MCF 10A (cell line): ENCODE results near the gene ZNF550. TPM values are rescaled to one million over a fixed set of nuclear protein-coding genes. Genes with fewer than 3 reads are reported as not detected.

Experiments used
- BruUV-seq: library from RNA; stranded (reverse); fragments of 400-500 nt; replicated peaks from 2 replicates; lab custom pipeline; 2021; lab: Mats Ljungman, UMichigan
- CTCF ChIA-PET: fragments of 300-600 bp; sonication (Branson Sonifier 250); formaldehyde crosslinking; extraction: SDS; loops from one replicate; lab custom pipeline; 2021; ENCODE audit warnings: antibody characterized with exemption, inconsistent platforms; lab: Yijun Ruan, JAX
- POLR2A ChIA-PET: fragments of 300-600, 350-650 bp; sonication (Branson Sonifier 250); formaldehyde crosslinking; extraction: SDS; loops from one replicate; lab custom pipeline; 2020; ENCODE audit warnings: antibody characterized with exemption, inconsistent platforms; lab: Yijun Ruan, JAX
- DNase-seq: peaks from one replicate; pipeline ENCODE4 v3.0.0-alpha.2; 2018; ENCODE audit not compliant: unreplicated experiment
- H3K27ac Mint-ChIP-seq: one replicate; pipeline ENCODE4 v1.8.0; 2022; ENCODE audit warnings: mild to moderate bottlenecking, low read depth, mixed read lengths; ENCODE audit not compliant: unreplicated experiment
- H3K27me3 Mint-ChIP-seq: one replicate; pipeline ENCODE4 v1.8.0; 2022; ENCODE audit warnings: mixed read lengths; ENCODE audit not compliant: insufficient read depth, unreplicated experiment
- H3K36me3 Mint-ChIP-seq: one replicate; pipeline ENCODE4 v1.8.0; 2022; ENCODE audit warnings: mild to moderate bottlenecking, moderate library complexity, mixed read lengths; ENCODE audit not compliant: insufficient read depth, unreplicated experiment
- H3K4me1 Mint-ChIP-seq: one replicate; pipeline ENCODE4 v1.8.0; 2022; ENCODE audit warnings: mixed read lengths; ENCODE audit not compliant: insufficient read depth, unreplicated experiment
- H3K4me3 Mint-ChIP-seq: one replicate; pipeline ENCODE4 v1.8.0; 2022; ENCODE audit warnings: mild to moderate bottlenecking, moderate library complexity, mixed read lengths; ENCODE audit not compliant: unreplicated experiment
- H3K9me3 Mint-ChIP-seq: one replicate; pipeline ENCODE4 v1.8.0; 2022; ENCODE audit warnings: mixed read lengths; ENCODE audit not compliant: unreplicated experiment
- intact Hi-C: fragments of 100-400 bp; cut with micrococcal nuclease; formaldehyde crosslinking; loops from 2 replicates; pipeline ENCODE4 v1.14.1; 2022
- total RNA-seq: library from RNA; stranded (reverse); gene quantifications from 2 replicates; pipeline ENCODE4 v1.2.3, GENCODE V29; 2022
- TF ChIP-seq, protein P1 (sequence below): fragments of 200-600 bp; IDR thresholded peaks from one replicate; pipeline ENCODE4 v1.8.0; 2022; ENCODE audit warnings: antibody characterized with exemption, mild to moderate bottlenecking; ENCODE audit not compliant: unreplicated experiment

The ZNF550 gene
- total RNA-seq, 1 experiment from 2014 or later: 14.3 TPM

DNA sequence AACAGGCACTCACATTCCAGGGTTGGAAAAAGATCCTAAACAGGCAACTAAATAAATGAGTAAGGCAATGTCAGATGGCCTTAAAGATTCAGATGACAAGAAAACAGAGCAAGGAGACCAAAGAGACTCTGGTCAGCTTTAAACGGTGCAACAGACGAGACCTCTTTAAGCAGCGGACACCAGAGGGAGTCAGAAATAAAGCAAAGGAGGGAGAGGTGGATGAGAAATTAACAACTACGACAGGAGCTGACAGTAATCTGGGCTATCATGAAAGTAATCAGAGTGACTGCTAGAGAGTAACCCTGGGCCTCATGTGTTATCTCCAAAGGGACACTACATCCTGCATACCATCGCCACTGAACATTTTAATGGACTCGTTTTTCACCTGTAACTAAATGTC lies 1.1 kb downstream of the ZNF550 start:
- H3K27ac Mint-ChIP-seq: peak overlapping the region; percentile 93
- POLR2A ChIA-PET: interaction anchor here (0.6 to 1.3 kb wide), 7 partner anchors 19 to 261 kb away, joined by 3 to 4 read pairs (median 3); partner anchors contain the start of genes ZNF134 and ZNF551
- H3K4me1 Mint-ChIP-seq: peaks cover 20% of the 10 kb centered on the region
- no TSS peak for BruUV-seq
- intact Hi-C loops: no loop called here
- CTCF ChIA-PET: interaction anchor here (0.6 to 0.9 kb wide), 2 partner anchors 153 to 154 kb away, joined by 4 to 5 read pairs; no protein-coding TSS in a partner anchor
- no peaks in the 10 kb centered on the region for H3K27me3 Mint-ChIP-seq
- DNase-seq: no peak
- H3K4me3 Mint-ChIP-seq: peak overlapping the region; percentile 92
- H3K36me3 Mint-ChIP-seq: peaks cover 44% of the 10 kb centered on the region
- TF ChIP-seq, protein P1, sequence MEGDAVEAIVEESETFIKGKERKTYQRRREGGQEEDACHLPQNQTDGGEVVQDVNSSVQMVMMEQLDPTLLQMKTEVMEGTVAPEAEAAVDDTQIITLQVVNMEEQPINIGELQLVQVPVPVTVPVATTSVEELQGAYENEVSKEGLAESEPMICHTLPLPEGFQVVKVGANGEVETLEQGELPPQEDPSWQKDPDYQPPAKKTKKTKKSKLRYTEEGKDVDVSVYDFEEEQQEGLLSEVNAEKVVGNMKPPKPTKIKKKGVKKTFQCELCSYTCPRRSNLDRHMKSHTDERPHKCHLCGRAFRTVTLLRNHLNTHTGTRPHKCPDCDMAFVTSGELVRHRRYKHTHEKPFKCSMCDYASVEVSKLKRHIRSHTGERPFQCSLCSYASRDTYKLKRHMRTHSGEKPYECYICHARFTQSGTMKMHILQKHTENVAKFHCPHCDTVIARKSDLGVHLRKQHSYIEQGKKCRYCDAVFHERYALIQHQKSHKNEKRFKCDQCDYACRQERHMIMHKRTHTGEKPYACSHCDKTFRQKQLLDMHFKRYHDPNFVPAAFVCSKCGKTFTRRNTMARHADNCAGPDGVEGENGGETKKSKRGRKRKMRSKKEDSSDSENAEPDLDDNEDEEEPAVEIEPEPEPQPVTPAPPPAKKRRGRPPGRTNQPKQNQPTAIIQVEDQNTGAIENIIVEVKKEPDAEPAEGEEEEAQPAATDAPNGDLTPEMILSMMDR: no peak
- H3K9me3 Mint-ChIP-seq: peaks cover 26% of the 10 kb centered on the region

- Mint-ChIP-seq H3K9me3 (peaks cover 26% of the 10 kb centered on the region), H3K36me3 (peaks cover 52% of the 10 kb centered on the region), H3K27ac (no peak overlapping the region), H3K27me3 (no peaks in the 10 kb centered on the region), H3K4me1 (peaks cover 20% of the 10 kb centered on the region), H3K4me3 (peak overlapping the region; percentile 92)
- ChIA-PET CTCF (interaction anchor here (0.7 kb wide), 1 partner anchor 61 kb away, joined by 3 read pairs; no protein-coding TSS in a partner anchor), POLR2A (interaction anchor here (0.7 to 0.8 kb wide), 2 partner anchors 10 to 124 kb away, joined by 3 read pairs; partner anchors contain the start of gene ZNF551)
- TF ChIP-seq, protein P1: no peak
- no peak for DNase-seq
- no TSS peak for BruUV-seq
- intact Hi-C loops: no loop called here
Measured at GRCh38 chr19:57557659-57558058, 2.0 kb downstream of the ZNF550 start.

- Mint-ChIP-seq H3K27ac (no peak overlapping the region), H3K9me3 (peaks cover 56% of the 10 kb centered on the region), H3K36me3 (peaks cover 96% of the 10 kb centered on the region), H3K4me1 (peaks cover 2% of the 10 kb centered on the region), H3K4me3 (no peak overlapping the region), H3K27me3 (no peaks in the 10 kb centered on the region)
- ChIA-PET CTCF (no interaction called here), POLR2A (no interaction called here)
- intact Hi-C loops: no loop called here
- no peak for DNase-seq
- TF ChIP-seq, protein P1: no peak
- BruUV-seq: no TSS peak
Measured at GRCh38 chr19:57552432-57552831, 7.2 kb downstream of the ZNF550 start.

DNA sequence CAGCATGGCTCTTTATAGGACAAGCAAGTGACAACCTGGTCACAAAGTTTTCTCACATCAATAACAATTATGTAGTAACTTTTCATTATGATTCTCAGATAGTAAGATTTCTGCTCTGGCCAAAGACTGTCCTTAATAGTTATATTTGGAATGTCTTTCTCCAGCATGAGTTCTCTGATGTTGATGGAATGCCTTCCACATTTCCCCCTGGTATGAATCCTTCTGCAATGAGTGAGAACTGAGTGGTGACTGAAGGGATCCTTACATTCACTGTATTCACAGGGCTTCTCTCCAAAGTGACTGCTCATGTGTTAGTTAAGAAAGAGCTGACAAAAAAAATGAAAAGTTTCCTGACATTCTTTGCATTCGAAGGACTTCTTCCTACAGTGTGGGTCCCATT lies 13.2 kb downstream of the ZNF550 start:
- CTCF ChIA-PET: no interaction called here
- Mint-ChIP-seq H3K9me3 (peaks cover 53% of the 10 kb centered on the region), H3K36me3 (peaks cover 94% of the 10 kb centered on the region), H3K27me3 (no peaks in the 10 kb centered on the region), H3K4me1 (no peaks in the 10 kb centered on the region), H3K4me3 (no peak overlapping the region), H3K27ac (no peak overlapping the region)
- intact Hi-C loops: no loop called here
- DNase-seq: no peak
- POLR2A ChIA-PET: no interaction called here
- BruUV-seq: no TSS peak
- TF ChIP-seq, protein P1: no peak
